MCF 10A (cell line): ENCODE measurements around the gene CALB2. TPM values are rescaled to one million over a fixed set of nuclear protein-coding genes. Genes with fewer than 3 reads are reported as not detected.

Experiments
- BruUV-seq: library from RNA; stranded (reverse); fragments of 400-500 nt; replicated peaks from 2 replicates; lab custom pipeline; 2021; lab: Mats Ljungman, UMichigan
- CTCF ChIA-PET: fragments of 300-600 bp; sonication (Branson Sonifier 250); formaldehyde crosslinking; extraction: SDS; loops from one replicate; lab custom pipeline; 2021; ENCODE audit warnings: antibody characterized with exemption, inconsistent platforms; lab: Yijun Ruan, JAX
- POLR2A ChIA-PET: fragments of 300-600, 350-650 bp; sonication (Branson Sonifier 250); formaldehyde crosslinking; extraction: SDS; loops from one replicate; lab custom pipeline; 2020; ENCODE audit warnings: antibody characterized with exemption, inconsistent platforms; lab: Yijun Ruan, JAX
- DNase-seq: peaks from one replicate; pipeline ENCODE4 v3.0.0-alpha.2; 2018; ENCODE audit not compliant: unreplicated experiment
- H3K27ac Mint-ChIP-seq: one replicate; pipeline ENCODE4 v1.8.0; 2022; ENCODE audit warnings: mild to moderate bottlenecking, low read depth, mixed read lengths; ENCODE audit not compliant: unreplicated experiment
- H3K27me3 Mint-ChIP-seq: one replicate; pipeline ENCODE4 v1.8.0; 2022; ENCODE audit warnings: mixed read lengths; ENCODE audit not compliant: insufficient read depth, unreplicated experiment
- H3K36me3 Mint-ChIP-seq: one replicate; pipeline ENCODE4 v1.8.0; 2022; ENCODE audit warnings: mild to moderate bottlenecking, moderate library complexity, mixed read lengths; ENCODE audit not compliant: insufficient read depth, unreplicated experiment
- H3K4me1 Mint-ChIP-seq: one replicate; pipeline ENCODE4 v1.8.0; 2022; ENCODE audit warnings: mixed read lengths; ENCODE audit not compliant: insufficient read depth, unreplicated experiment
- H3K4me3 Mint-ChIP-seq: one replicate; pipeline ENCODE4 v1.8.0; 2022; ENCODE audit warnings: mild to moderate bottlenecking, moderate library complexity, mixed read lengths; ENCODE audit not compliant: unreplicated experiment
- H3K9me3 Mint-ChIP-seq: one replicate; pipeline ENCODE4 v1.8.0; 2022; ENCODE audit warnings: mixed read lengths; ENCODE audit not compliant: unreplicated experiment
- CTCF ChIP-seq: fragments of 200-600 bp; IDR thresholded peaks from one replicate; pipeline ENCODE4 v1.8.0; 2022; ENCODE audit warnings: antibody characterized with exemption, mild to moderate bottlenecking; ENCODE audit not compliant: unreplicated experiment
- intact Hi-C: fragments of 100-400 bp; cut with micrococcal nuclease; formaldehyde crosslinking; loops from 2 replicates; pipeline ENCODE4 v1.14.1; 2022
- total RNA-seq: library from RNA; stranded (reverse); gene quantifications from 2 replicates; pipeline ENCODE4 v1.2.3, GENCODE V29; 2022

Gene CALB2
- total RNA-seq, 1 experiment from 2014 or later, result 0.23 TPM

- H3K36me3 Mint-ChIP-seq, result peaks cover 9% of the 10 kb centered on the region
- no peak overlapping the region for H3K4me3 Mint-ChIP-seq
- POLR2A ChIA-PET, result no interaction called here
- CTCF ChIA-PET, result interaction anchor here (0.6 to 2.5 kb wide), 5 partner anchors 15 to 219 kb away, joined by 3 to 9 read pairs (median 3); partner anchors contain the start of gene CALB2
- H3K27me3 Mint-ChIP-seq, result peaks cover 14% of the 10 kb centered on the region
- intact Hi-C loops, result no loop called here
- DNase-seq, result no peak
- no peak overlapping the region for H3K27ac Mint-ChIP-seq
- TF ChIP-seq CTCF, result no peak
- no peaks in the 10 kb centered on the region for H3K9me3 Mint-ChIP-seq
- no TSS peak for BruUV-seq
- H3K4me1 Mint-ChIP-seq, result no peaks in the 10 kb centered on the region
Observed at GRCh38 chr16:71428385-71428784, 69.9 kb downstream of the CALB2 start.

GRCh38 chr16:71428883-71429282, 70.4 kb downstream of the CALB2 start:
- no TSS peak for BruUV-seq
- peaks cover 9% of the 10 kb centered on the region for H3K36me3 Mint-ChIP-seq

GRCh38 chr16:71429581-71429980, 71.1 kb downstream of the CALB2 start:
- no peaks in the 10 kb centered on the region for H3K9me3 Mint-ChIP-seq
- POLR2A ChIA-PET, result interaction anchor here (0.7 kb wide), 1 partner anchor 10 kb away, joined by 3 read pairs; no protein-coding TSS in a partner anchor
- peaks cover 2% of the 10 kb centered on the region for H3K27me3 Mint-ChIP-seq
- intact Hi-C loops, result no loop called here
- no peak for DNase-seq
- H3K27ac Mint-ChIP-seq, result no peak overlapping the region
- CTCF ChIA-PET, result interaction anchor here (0.8 to 2.5 kb wide), 7 partner anchors 10 to 182 kb away, joined by 3 to 9 read pairs (median 6); partner anchors contain the start of gene CALB2
- no peak for TF ChIP-seq CTCF
- H3K4me3 Mint-ChIP-seq, result no peak overlapping the region
- H3K36me3 Mint-ChIP-seq, result peaks cover 9% of the 10 kb centered on the region
- no TSS peak for BruUV-seq
- H3K4me1 Mint-ChIP-seq, result no peaks in the 10 kb centered on the region

More at GRCh38 chr16:71428883-71429282, 70.4 kb downstream of the CALB2 start:
- Mint-ChIP-seq H3K4me3 (no peak overlapping the region), H3K27me3 (peaks cover 9% of the 10 kb centered on the region), H3K27ac (no peak overlapping the region), H3K9me3 (no peaks in the 10 kb centered on the region), H3K4me1 (no peaks in the 10 kb centered on the region)
- ChIA-PET POLR2A (no interaction called here), CTCF (interaction anchor here (0.6 to 2.5 kb wide), 8 partner anchors 16 to 219 kb away, joined by 3 to 9 read pairs (median 4); partner anchors contain the start of gene CALB2)
- no peak for DNase-seq
- TF ChIP-seq CTCF, result no peak
- intact Hi-C loops, result no loop called here

- no TSS peak for BruUV-seq
- Mint-ChIP-seq H3K27ac (no peak overlapping the region), H3K36me3 (peaks cover 9% of the 10 kb centered on the region), H3K4me1 (no peaks in the 10 kb centered on the region), H3K27me3 (no peaks in the 10 kb centered on the region), H3K4me3 (no peak overlapping the region), H3K9me3 (no peaks in the 10 kb centered on the region)
- no peak for TF ChIP-seq CTCF
- POLR2A ChIA-PET, result no interaction called here
- CTCF ChIA-PET, result interaction anchor here (0.5 kb wide), 1 partner anchor 18 kb away, joined by 3 read pairs; no protein-coding TSS in a partner anchor
- DNase-seq, result no peak
- intact Hi-C loops, result no loop called here
Observed at GRCh38 chr16:71430744-71431143, 72.2 kb downstream of the CALB2 start.
